NCI-H345 treated with DMSO at 0.1 percent for 48 hours (cell line): Measurements from ENCODE around the gene ADORA2A.

Experiments
- DNase-seq: peaks from one replicate; lab custom pipeline; 2025; ENCODE audit not compliant: unreplicated experiment; lab: John Stamatoyannopoulos, UW

ADORA2A gene

DNA sequence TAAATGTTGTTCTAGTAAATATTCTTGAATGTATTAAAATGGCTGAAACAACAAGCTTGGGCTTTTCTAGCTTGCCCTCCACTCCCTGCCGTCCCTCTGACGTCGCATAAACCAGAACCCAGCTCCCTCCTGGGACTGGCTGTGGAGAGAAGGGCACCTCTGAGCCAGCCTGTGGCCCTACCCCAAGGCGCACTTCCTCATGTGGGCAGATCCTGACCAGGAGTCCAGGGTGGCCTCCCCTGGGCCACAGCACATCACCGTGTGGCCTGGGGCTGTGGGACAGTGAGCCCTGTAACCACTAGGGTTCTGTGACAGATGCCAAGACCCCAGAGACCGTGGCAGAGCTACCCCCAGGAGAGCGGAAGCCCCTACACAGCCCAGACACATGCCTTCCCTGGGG, 10.2 kb upstream of the ADORA2A start:
- DNase-seq, result no peak

DNA sequence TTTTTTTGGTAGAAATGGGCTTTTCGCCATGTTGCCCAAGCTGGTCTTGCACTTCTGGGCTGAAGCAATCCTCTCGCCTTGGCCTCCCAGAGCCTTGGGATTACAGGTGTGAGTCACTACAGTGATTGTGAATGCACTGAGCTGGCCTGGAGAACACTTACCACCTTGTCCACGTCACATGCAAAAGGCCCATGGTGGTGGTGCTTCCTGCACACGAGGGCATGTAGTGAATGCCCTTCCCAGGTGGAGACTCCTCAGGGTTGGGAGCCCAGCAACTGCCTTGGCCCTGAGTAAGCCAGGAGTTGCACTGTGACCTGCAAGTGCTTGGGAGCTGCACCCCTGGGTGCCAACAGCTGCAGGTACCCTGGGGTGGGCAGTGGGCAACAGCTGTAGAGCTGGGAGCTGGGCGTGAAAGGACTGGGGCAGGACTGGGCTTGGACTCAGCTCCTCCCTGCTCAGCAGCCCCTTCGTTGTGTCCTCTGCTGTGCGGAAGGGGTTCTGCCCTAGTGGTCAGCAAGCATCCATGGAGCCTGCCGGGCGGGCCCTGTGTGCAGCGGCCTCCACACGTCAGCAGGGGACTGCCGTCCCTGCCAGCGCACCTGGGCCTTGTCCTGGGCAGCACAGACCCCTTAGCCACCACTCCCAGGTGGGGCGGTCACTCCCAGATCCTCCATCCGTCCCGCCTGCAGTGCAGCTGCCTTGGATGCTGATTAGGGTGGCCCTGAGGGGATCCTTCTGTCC, 9.3 kb upstream of the ADORA2A start:
- no peak for DNase-seq

DNA sequence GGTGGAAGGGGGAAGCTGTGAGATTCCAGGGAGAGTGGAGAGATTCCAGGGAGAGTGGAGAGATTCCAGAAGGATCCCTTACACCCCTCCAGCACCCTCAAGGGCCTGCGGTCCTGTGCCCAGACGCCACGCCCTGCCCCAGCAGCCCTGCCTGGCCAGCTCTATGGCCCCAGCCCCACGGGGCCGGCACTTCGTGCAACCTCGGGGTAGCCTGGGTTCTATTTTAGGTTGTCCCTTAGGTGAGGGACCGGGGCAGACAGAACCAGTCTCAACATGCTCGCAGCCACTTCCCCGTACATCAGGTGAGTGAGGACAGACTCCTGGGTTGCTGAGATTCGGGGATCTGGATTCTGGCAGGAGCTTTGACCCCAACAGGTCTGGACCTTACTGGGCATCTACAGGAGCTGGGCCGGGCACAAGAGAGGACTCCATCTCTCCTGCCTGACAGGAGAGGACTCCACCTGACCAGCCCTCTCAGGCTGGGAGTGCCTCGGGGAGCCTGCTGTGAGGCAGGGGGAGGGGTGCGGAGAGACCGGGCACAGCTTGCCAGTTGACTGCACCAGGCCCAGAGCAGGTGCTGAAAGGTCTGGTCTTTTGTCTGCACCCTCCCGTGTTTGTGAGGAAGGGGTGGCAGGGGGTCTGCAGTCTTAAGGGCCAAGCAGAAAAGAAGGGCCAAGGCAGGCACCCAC, 8.5 kb upstream of the ADORA2A start:
- DNase-seq, result peak; percentile 4

DNA sequence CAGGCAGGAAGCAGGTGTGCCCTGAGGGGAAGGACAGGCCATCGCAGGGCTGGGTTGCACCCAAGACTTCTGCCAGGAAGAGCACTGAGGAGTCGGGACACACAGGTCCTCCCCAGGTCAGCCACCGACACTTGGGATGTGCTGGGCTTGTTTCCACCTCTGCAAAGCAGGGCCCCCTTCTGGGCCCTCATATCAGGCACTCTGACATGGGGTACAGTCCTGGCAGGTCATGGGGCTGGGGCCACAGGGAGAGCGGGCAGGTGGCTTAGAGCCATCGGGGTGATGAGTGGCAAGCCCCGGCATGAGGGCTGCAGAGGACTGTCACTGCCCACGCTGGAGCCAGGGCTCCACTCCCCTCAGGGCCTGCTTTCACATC, 7.9 kb upstream of the ADORA2A start:
- DNase-seq, result no peak

DNA sequence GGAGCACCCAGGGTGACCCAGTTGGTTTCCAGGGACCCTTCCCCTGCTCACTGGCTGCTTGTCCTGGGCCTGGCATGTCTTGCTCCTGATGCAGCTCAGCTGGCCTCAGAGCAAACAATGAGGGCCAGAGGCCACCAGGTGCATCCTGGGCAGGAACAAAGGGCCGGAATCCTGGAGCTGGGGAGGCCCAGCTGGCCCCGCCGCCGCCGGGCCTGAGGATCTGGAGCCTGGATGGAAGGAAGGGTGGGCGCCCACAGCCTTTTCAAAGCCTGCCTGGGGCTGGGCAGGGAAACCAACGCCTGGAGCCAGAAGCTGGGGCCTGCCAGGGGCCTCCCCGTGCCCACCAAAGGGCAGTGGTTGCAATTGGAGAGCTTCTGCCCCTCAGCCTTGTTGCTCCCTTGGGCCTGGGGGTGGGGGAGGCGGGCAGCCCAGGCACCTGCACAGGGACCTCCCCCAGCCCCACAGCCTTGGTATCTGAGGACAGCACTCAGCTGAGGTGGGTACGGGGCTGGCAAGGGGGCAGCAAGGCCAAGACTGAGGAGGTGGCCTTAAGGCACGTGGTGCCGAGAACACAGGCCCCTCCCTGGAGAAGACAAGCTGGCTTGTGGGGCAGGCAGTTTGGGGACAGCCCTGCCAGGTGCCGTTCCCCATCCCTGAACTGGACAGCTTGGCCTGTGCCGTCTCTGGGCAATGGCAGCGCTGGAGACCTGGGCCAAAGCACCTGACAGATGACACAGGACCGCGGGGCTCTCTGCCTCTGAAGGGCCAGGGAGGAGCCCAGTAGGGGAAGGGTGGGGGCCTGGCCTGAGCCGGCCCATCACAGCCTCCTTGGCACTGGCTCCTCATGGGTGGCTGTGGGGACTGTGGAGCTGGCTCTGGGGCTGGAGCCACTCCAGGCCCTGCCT, 7.1 kb upstream of the ADORA2A start:
- no peak for DNase-seq

DNA sequence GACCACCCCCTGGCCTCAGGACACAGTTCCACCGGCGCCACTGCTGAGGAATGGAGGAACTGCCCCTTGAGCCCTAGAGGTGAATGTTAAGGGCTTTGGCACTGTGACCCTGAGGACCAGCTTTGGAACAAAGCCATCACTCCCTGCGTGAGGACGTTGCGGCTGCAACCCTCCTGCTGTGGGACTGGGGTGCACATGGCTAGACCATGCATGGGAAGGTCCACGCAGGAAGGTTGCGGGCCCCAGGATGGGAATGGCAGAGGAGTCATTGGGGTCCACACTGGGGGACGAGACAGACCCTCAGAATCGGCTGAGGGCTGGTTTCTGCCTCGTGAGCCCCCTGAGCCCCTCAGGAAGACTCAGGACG, 6.4 kb upstream of the ADORA2A start:
- DNase-seq, result no peak

DNA sequence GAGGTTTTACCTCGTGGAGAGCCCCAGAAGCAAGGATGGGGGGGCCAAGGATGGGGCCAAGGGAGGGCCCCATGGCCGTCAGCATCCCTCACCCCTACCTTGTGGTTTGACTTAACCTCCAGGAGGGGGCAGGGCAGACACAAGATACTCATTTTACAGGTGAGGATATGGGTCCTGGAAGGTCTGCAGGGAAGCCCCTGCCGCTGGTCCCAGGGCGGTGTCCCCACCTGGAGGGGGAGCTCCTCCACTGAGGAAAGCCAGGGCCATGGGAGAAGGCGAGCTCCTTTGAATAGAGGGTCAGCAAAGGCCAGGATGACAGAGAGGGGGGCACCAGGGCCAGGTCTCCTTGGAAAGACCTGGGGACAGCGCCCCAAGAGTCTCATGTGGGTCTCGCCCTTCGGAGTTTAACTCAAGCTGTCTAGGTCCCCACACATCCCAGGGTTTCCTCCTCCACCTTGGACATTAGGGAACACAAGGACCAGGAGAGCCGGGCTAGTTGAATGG, 5.9 kb upstream of the ADORA2A start:
- DNase-seq, result no peak

DNA sequence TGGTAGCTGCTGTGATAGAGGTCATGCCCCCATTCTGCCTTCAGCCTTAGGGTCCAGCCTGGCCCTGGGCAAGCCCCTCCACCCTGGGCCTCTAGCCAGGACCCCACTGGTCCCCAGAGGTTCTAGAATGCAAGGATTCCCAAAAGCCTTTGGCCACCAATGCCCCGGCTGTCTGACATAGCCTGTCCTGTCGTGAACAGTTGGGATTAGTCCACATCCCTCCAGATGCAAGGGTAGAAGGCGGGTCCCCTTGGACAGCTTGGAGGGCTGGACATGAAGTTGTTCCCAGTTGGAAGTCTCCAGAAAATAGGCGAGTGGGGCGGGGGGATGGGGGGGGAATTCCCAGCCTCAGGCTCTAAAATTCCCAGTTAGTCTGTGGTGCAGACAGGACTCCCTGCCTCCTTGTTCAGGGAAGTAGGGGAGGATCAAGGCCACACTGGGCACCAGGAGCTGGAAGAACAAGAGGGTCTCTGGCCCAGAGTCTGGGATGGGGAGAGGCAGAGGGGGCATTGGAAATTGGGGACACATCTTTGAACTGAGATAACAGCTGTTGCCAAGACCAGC, 5.2 kb upstream of the ADORA2A start:
- DNase-seq, result no peak

DNA sequence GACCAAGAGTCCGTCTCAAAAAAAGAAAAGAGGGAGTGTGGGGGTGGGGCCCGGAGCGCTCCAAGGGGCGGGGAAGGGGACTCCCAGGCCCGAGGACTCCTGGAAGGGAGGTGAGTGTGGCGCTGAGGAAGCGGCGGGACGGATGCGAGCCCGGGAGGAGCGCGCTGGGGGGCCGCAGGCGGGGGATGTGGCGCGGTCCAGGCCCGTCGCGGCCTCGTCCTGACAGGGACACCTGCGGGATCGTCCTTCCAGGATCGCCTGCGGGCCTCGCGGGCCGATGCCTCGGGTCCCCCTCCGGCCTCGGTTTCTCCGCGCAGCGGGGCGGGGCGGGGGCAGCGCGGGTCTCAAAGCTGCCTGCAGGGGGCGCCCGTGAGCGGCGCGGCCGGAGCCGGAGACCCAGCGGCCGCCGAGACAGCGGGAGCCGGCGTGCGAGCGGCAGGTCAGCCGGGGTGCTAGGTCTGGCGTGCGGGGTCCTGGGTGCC, 3.8 kb upstream of the ADORA2A start:
- DNase-seq, result no peak

DNA sequence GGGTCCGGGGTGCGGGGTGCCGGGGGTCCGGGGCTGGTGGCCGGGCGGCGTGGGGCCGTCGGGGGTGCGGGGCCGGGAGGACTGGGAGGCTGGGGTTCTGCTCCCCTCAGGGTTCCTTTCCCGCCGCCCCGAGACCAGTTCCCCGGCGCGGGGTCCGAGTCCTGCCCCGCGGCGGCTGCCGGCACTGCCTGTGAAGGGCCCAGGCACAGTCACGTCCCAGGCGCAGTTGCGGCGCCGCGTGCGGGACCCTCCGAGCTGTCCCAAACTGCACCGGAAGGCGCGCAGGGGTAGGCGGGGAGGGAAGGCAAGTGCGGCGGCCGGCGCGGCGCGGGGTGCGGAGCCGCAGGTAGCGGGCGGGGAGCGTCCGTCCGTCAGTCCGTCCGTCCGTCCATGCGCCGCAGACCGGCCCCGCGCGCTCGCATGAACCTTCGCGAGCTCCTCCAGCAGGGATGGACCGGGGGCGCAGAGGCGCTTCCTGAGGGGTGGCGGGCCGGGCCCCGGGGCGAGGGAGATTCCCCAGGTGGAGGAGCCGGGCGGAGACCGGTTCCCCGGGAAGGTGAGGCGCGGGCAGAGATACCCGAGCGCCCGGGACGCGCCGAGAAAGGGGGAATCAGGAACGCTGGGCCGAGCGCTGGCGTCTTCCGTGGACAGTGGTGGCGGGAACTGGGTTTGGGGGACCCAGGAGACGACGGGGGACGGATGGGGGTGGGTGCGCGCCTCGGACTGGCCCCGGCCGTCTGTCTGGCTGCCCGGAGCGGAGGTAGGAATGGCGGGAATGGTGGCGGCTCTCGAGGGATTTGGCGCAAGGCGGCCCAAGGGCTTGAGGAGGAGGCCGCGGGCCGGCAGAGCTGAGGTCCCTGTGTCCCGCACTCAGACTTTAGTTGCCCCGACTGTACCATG, 3.1 kb upstream of the ADORA2A start:
- no peak for DNase-seq

DNA sequence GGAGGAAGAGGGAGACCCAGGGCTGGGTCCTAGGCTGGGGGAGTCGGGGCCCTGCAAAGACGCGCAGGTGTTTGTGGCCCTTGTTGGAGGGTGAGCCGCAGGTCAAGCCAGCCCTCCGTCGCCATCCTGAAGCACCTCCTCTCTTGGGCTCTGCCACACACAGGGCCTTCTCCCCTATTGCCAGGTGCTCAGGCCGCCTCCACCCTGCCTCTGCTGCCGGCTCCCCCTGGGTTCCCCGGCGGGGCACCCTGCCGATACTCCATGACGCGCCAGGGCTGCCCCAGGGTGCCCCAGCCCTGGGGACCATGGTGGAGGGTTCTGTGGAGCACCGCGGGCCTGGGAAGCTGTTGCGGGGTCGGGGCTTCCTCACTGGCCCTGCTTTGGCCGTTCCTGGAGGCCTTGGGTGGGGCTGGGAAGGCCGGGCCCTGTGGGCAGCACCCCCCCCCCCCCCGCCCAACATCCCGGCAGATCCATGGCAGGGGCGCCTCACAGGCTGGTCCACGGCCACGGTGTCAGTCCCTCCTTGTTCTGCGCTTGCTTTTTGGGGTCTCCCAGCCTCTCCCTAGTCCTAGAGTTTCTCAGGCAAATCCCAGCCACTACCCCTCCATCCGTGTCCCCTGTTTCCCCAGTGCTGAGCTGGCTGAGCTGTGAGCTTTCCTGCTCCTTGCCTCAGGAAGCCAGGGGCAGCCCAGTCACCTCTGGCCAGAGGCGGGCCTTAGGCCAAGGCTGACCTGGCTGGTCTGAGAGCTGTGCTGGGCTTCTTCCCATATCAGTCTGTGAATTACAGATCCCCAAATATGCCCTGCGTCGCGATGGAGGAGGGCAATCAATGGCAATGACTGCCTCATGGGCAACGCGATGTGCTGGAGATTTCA, 2.3 kb upstream of the ADORA2A start:
- DNase-seq, result no peak

DNA sequence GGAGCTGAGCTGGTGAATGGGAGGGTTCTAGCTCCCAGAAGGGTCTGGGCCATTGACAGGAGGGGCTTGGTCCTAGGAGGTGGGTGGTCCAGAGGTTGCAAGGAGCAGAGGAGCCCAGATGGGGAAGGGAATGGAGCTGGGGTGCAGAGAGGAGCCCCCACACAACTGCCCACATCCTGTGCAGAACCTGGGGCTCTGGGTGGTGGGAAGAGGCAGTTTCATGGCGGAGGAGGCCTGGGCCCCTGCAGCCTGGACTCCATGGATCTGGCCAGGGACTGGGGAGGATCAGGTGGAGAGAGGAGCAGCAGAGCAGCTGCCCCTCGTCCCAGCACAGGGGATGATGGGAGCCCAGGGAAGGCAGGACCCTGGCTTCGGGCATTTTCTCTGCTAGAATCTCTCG, 963 bp upstream of the ADORA2A start:
- no peak for DNase-seq

DNA sequence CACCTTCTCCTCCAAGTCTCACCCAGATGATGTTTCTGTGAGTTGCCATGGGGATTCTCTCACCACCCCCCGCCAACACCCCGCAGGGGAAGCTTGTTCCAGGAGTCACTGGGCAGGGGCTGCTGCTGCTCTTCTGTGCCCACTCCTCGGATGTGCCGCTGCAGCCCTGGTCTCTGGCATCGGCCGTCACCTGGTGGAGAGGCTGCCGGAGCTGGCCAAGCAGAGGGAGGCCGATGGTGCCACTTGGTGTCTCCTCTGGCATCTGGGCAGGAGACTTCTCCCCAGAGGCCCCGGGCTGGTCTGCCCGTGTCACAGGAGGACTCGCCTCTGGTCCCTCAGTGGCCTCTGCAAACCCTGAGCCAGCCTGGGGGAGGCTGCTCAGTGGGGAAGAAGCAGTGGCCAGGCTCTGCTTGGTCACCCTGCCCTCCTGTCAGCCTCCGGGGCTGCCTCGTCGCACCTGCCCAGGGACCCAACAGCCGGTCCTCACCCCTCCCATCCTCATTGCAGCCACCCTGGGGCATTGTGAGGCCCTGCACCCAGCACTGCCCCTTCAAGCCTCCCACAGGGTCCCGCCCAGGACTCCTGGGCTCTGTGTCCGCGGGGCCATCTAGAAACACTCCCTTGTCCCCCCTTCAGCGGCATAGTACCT, 424 bp upstream of the ADORA2A start:
- no peak for DNase-seq

DNA sequence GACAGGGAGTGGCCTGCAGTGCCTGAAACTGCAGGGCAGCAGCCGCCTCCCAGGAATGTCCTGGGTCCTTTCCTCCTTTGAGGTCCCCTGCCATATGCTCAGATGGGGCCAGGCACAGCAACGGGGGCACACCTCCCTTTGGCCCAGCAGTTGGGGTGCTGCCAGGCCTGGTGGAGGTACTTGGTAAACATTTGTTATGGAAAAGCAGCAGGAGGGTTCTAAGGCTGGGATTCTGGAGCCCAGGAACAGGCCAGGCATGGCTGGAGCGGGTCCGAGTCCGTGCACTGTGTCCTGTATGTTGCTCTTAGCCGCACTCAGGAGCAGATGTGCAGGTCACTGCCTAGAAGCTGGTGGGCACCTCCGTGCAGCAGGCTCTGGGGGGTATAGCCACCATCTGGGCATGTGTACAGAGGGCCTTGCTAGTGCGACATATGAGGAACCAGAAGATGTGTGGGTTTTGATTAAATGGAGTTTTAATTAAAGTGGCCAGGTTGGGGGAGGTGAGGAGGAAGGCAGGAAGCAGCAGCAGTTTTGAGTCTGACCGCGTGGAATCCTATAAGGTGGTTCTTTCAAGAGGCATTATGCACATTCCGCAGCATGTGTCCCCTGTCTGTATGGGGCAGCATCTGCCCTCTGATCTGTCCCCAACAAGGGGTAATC, 1.5 kb downstream of the ADORA2A start:
- DNase-seq, result no peak

DNA sequence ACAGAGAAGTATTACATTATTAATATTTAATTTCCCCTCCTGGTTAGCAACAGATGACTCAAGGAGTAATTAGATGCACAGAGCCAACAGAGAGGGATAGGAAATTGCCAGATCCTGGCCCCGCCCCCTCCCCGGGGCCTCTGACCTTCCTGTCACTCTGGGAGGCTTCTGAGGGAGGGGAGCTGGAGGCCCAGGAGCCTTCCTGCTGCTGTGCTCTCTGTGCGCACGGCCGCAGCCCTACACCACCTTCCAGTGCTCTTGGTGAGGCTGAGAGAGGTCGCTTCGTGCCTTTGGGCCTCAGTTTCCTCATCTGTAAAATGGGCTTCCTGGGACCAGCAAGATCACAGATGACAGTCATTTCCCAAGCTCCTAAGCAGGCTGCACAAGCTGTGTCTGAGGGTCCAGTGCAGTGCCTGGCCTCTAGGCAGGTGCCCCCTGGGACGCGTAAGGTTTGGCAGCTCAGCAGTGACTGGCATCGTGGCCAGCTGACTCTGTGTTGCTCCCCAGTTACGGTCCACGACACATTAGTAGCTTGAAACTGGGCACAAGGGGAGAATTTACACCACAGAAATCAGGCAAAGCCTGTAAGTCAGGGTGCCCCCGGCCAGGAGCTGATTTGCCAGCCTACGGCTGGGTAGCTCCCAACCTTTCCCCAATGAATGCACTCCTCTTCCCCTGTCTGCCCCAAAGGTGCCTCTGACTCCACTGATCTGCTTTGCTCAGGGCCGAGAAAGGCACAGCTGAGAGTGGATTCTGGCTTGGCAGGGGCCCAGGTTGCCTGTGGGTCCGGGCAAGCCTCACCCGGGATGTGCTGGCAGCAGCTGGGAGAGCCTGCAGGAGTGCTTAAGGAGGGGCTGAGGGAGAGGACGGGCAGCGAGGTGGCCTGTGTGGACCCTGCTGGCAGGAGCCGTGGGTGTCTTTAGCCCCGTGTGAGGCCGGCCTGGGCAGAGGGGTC, 2.3 kb downstream of the ADORA2A start:
- no peak for DNase-seq

DNA sequence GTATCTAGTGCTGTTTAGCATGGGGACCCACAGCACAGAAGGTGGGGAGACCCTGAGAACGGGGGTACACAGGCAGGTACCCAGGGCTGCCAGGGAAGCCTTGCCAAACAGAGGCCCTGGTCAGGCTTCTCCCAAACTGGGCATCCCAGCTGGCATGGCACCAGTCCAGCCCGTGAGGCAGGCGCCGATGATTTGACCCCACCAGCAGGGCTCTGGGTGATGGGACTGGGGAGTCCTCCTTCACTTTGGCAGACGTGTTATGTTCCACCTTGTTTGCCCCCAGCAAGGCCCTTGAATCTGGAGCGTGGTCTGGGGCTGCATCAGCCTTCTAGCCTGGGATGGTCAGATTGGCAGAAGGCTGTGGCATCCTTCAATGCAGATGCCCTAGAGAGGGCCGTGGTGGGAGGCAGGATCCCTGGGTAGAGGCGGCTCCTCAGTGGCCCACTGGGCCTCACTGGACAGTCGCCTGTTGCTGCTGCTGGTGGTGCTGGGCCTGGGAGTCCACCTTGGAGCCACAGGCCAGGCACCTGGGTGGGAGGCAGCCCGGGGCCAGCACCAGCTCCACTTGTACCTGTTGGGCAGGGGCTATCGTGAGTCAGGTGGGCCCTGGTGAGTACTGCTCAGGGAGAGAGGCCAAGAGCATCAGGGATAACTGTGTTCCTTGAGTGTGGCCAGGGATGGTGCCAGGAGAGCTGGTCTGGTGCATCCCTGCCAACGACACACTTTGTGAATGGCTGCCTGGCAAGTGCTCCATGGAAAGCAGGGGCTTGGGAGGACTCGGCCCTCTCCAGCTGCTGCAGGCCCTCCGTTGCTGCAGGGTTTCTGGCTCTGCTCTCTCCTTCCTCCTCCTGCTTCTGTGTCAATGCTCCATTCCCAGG, 3.3 kb downstream of the ADORA2A start:
- DNase-seq, result no peak
